Daoy (cell line): Measurements from ENCODE around the gene CRYBB2. TPM values are rescaled to one million over a fixed set of nuclear protein-coding genes. Genes with fewer than 3 reads are reported as not detected.
"Not testable (repeated sequence)": the region's sequence is repeated elsewhere in the genome, so short reads cannot be mapped to it uniquely, and the experiment has no call there.

ENCODE experiments used
- DNase-seq: peaks from one replicate; pipeline ENCODE4 v3.0.0-alpha.2; 2015; ENCODE audit warnings: low read depth
- total RNA-seq: library from RNA; depleted of rRNA; stranded (reverse); fragments of >200 nt; shearing (Covaris generic); gene quantifications from 2 replicates; pipeline ENCODE4 v1.2.3, GENCODE V29; 2014; rRNA removed

The CRYBB2 gene, protein sequence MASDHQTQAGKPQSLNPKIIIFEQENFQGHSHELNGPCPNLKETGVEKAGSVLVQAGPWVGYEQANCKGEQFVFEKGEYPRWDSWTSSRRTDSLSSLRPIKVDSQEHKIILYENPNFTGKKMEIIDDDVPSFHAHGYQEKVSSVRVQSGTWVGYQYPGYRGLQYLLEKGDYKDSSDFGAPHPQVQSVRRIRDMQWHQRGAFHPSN
- total RNA-seq: not detected in 2 replicates

DNA sequence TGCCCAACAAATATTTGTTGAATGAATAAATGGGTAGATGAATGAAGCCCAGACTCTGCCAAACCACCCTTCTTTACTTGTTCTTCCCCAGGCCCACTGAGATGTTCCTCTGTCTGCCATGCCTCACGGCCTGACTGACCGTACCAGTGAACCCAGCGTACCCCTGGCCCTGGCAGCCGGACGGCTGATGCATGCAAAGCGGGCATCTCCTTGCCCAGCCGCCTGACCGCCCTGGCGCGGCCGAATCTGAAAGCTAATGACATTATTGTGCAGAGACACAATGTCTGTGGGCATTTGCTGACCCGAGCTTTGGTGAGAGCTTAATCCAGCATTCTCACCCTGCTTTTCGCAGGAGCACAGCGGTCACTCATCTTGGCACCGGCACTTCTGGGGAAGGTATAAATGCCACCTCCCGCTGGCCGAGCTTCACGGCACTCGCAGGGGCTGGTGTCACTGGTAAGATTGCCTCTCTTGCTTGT lies at the start of gene CRYBB2:
TSS of gene CRYBB2 (plus strand) at position 429 of the 479 bp plus-strand sequence. CDS start 1,791 bp downstream, outside the sequence.
- no peak for DNase-seq

DNA sequence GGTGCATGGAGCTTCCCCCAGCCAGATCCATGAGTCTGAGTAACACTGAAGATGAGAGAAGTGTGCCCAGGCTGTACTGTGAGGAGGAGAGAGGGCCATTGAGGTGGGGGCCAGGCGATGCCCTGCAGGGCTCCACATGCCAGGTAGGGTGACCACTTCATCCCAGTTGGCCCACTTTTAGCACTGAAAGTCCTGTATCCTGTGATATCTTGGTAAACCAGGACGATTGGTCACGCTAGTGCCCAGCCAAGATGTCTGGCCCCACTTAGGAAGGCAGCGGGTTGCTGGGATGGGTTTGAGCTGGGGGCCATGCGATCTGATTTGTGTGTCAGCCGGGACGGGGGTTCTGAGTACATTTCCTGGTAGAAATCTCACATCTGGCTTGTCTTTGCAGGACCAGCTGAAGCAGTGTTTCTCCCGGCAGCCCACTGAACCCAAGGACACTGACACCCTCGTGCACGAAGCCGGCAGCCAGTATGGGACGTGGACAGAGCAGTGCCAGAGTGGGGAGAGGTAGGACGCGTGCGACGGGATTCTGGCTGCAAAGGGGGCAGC lies 48.9 kb upstream of the CRYBB2 start:
- no peak for DNase-seq

DNA sequence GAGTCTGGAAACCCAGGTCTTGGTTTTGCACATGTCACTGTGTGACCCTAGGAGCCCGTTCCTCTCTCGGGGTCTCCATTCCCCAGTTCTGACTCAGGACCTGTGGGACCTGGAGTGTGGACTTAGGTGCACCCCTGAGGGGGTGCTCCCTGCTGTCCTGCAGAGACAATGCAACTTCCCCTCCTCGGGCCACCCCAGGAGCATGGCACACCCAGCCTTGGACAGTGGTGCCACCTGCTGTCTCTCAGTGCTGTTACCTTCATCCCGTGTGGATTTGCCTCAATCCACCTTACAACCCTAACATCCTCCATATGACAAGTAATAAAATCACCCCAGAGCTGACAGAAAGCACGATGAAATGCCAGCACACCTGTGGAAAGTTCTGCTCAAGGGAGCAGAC lies 47.3 kb upstream of the CRYBB2 start:
- DNase-seq: no peak

DNA sequence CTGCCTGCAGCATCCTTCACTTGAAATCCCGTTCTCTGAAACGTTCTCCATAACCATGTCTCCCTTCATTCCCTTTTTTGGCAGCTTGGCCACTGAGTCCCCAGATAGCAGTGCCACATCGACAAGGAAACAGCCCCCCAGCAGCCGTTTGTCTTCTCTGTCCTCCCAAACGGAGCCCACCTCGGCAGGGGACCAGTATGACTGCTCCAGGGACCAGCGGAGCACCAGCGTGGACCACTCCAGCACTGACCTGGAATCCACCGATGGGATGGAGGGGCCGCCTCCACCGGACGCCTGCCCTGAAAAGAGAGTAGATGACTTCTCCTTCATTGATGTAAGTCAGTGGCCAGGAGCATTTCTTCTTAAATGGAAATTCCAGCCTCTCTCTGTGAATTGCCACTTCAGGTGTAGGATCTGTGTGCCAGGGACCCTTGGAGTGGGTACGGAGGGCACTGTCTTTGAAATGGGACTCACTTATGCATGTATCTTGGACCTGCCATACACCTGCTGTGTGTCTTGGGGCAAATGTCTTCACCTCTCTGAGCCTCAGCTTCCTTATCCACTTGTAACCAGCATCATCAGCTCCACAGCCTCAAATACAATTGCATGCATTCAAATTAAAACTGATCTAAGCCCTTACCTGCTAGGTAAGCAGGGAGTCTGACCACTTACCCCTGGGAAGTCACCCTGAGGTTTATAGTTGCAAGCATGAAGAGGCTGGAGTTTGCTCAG lies 45.1 kb upstream of the CRYBB2 start:
- DNase-seq: no peak

DNA sequence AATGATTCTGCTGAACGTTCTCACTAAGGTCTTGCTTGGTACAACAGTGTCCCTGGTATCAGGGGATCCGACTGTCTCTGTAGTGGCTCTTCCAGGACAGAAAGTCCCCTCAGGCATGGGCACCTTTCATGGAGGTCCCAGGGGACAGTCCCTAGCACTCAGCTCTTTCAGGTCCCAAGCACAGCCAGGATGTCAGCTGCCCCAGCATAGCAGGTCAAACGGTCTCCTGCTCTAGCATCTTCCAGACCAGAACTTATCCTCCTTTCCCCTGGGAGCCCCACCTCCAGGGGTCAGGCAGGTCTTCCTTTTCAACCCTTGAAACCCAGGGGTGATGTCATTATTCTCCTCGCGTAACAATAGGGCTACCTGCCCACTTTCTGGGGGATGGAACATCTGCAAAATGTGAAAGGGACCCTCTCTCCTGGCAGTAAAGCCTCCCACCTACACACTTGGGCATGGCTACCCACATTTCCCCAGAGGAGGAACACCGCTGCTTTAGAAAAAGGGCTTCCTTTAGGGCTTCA lies 44.5 kb upstream of the CRYBB2 start:
- DNase-seq: no peak

DNA sequence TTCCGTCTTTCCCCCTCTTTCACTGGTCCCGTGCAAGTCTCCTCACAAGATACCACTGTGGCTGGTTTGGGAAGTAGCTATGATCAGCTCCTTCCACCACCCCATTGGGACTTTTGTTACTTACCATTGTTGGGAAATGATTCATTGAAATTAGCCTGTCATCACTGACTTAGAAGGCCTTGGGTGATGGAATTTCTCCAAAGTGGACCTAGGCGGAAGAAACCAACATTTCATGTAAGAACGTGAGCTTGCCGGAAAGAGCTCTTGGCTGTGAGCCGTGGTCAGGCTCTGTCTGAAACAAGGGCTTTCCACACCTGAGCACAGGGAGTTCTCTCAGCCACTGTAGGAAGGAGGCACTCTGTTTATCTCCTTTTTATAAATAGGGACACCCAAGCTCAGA lies 43.3 kb upstream of the CRYBB2 start:
- DNase-seq: no peak

DNA sequence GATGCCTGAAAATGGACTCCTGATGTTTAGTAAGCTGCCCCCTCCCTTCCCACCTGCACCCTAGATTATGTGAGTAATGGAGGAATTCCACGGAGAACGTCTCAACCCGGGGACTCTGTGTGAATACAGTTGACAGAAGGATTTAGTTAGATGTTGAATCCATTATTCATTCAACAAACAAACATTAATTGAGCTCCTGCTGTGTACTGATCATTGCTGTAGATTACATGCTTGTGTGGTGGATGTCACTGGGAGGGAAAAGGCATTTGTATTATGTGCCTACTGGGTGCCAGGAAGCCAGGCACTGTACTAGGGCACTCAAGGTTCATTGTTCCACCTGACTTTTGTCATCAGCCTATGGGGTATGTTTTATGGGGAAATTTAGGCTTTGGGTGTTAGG lies 42.6 kb upstream of the CRYBB2 start:
- DNase-seq: no peak

DNA sequence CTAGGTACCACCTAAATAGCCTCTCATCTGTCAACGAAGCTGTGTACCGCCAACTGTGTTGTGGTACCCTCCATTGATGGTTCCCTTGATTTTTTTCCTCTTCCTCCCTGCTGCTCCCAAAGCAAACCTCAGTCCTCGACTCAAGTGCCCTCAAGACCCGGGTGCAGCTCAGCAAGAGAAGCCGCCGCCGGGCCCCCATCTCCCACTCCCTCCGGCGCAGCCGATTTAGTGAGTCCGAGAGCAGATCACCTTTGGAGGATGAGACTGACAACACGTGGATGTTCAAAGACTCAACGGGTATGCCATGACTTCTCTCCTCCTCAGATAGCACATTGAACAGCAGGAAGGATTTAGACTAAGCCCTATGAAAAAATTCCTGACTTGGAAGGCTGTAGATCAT lies 42.2 kb upstream of the CRYBB2 start:
- no peak for DNase-seq

DNA sequence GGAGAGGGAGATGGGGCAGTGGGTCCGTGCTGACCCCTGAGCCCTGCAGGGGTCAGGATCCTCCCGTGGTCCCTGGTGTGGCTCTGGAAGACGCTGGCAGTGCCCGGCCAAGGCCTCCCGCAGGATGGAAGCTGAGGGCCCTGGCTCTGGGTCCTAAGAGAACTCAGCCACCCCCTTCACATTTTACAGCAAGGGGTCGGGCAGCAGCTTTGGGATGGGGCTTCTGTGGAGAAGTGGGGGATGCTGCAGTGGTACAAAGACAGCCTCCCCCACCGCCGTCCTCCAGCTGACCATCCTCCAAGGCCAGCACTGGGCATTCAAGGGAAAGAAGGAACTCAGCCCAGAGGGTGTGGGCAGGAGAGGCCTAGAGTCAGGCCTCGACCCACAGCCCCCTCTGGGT lies 41.5 kb upstream of the CRYBB2 start:
- no peak for DNase-seq

DNA sequence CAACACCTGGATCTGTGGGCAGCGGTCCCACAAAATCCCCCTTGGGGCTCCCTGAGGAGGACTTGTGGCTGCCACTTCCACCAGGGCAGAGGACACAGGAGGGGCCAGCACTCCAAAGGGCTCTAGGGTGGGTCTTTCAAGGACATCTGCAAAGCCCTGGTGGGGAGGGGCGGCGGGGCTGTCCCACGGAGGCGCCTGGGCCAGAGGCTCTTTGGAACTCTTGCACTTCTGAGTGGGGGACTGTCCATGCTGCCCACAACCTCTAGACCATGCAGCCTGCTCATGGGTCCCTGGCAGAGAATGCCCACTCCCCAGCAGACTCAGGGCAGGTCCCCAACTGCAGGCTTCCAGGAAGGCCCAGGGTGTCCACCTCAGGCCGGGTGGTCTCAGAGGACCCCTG lies 41.1 kb upstream of the CRYBB2 start:
- not testable (repeated sequence) for DNase-seq

DNA sequence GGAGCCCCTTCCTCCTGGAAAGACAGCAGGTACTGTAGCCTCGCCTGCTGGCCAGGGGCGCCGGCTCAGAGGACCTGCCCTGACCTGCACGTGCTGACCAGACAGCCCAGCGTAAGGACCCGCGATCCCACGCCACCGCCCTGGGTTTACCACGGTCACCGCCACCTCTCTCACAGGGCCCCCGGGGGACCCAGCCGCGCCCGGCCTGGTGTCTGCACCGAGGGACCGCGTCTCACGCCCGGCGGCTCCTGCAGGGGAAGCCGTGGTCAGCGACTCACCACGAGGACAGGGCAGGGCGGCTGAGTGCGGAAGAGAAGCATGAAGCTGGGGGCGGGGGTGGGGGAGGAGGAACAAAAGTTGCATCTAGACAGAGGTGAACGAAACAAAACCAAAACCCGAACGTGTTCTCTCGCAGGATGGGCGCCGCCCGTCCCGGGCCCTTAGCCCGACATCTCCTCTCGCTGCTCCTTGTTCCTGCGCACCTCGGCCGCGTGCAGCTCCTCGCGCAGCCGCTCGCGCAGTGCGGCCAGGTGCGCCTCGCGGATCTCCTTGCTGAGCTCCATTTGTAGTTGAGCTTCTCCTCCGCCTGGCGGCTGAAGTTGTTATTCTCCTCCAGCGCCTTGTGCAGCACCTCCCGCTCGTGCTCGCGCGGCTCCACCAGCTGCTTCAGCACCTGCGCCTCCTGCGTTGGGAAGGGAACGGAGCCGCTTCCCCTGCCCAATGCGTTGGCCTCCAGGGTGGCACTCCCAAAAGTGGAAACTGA lies 40.4 kb upstream of the CRYBB2 start:
- DNase-seq: not testable (repeated sequence)

DNA sequence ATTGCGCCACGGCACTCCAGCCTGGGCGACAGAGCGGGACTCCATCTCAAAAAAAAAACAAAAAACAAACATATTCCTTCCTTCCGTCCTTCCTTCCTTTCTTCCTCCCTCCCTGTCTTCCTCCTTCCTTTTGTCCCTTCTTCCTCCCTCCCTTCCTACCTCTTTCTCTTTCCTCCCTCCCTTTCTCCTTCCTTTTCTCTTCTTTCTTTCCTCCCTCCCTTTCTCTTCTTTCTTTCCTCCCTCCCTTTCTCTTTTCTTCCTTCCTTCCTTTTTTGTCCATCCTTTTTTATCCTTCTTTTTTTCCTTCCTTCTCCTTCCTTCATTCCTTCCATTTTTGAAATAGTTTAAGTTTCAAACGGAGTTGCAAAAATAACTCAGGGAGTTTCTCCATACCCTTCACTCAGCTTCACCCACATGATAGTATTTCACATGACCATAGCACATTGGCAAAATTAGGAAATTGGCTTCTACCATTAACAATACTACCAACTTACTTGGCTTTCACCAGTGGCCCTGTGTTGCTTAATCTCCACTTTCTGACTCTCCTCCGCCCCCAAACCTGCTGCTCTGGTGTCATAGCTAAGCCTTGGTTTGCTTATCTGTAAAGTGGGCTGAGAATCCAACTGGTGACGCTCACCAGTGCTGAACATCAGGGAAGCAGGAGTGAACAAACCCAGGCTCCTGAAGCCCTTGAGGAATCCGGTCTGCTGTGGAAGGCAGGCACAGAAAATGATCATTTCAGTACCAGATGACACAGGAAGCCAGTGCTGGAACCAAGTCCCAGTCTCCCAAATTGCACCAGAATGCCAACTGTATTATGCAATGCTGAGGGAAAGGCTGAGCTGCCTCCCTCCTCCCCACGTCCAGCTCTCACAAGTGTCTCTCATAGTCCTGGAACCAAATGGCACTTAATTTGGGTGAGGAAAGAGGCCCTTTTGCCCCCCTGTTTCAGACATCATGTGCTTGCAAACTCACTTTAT lies 37.0 kb upstream of the CRYBB2 start:
- no peak for DNase-seq

DNA sequence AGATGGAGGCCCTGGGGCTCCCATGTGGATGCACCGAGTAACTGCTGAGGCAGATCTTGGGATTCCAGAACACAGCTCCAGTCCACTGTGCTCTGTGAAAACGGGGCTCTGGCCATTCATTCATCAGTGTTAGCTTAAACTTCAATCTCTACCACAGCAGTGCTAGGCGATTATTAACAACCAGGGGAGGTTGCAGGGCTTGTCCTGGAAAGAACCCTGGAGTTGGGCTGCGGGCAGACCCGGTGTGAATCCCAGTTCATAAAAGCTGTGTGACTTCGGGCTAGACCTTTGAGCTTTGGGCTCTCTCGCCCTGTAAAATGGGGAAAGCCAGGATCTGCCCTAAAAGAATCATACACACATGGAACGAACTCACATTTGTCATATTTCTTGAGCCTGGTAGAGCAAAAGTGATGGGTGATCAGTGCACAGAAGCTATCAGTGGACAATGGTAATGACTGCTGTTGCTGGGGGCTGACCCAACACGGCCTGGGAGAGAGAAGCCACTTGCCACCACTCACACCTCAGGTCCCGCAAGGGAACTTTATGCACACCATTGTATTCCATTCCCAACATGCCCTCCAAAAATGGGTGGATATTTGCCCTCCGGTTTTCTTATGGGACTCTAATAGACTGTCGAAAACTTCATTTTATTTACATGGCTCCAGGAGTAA lies 35.4 kb upstream of the CRYBB2 start:
- no peak for DNase-seq

DNA sequence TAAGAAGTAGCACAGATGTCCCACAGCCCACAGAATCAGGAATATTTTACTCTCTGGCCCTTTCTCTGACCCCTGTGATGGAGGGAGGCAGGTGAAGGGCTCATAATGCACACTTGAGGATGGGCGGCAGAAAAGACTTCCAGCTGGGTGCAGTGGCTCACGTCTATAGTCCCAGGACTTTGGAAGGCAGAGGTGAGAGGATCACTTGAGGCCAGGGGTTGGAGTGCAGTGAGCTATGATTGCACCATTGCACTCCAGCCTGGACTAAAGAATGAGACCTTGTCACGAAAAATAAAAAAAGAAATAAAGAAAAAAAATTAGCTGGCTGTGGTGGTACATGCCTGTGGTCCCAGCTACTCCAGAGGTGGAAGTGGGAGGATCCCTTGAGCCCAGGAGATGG lies 33.3 kb upstream of the CRYBB2 start:
- no peak for DNase-seq

DNA sequence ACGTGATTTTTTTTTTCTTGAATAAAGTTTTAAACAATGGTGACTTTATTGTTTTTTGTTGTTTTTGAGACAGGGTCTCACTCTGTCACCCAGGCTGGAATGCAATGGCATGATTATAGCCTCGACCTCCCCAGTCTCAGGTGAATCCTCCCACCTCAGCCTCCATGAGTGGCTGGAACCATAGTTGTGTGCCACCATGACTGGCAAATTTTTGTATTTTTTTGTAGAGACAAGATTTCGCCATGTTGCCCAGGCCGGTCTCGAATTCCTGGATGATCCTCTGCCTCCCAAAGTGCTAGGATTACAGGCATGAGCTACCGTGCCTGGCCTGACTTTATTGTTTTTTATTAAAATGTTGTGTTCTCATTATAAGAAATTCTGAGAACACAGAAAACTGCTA lies 32.0 kb upstream of the CRYBB2 start:
- no peak for DNase-seq

DNA sequence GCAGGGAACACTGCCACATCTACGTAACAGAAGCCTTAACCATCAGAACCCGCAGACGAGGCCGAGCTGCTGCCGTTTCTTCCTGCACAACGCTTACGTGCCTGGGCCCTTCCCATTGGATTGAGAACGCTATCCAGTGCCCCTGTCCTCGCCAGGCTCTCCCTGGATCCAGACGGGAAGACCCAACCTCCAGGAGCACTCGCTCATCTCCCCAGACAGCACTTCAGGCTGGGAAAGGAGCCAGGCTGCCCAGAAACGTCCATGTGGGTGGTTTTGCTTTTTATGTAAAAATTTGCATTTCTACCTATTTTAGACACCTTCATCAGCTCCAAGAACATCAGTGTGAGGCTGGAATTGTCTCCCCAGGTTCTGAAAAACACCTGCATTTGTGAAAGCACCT lies 27.0 kb upstream of the CRYBB2 start:
- no peak for DNase-seq

DNA sequence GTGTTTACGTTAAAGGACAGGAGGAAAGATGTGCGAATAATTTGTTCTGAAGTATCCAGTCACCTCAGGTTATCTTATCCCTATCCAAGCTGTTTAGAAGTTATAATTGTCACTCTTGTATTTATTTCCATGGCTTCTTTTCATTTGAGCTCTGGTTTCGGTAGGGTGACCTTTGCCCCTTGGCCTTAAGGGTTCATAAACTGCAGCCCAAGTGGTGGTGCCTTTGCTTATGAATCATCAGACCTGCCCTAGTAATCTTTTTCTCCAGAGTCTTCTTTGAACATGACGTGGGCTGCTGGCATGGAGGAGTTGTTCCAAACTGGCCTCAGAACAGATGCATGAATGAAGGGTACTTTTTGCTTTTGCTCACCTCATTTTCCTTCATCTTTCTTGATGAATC lies 26.3 kb upstream of the CRYBB2 start:
- DNase-seq: no peak

DNA sequence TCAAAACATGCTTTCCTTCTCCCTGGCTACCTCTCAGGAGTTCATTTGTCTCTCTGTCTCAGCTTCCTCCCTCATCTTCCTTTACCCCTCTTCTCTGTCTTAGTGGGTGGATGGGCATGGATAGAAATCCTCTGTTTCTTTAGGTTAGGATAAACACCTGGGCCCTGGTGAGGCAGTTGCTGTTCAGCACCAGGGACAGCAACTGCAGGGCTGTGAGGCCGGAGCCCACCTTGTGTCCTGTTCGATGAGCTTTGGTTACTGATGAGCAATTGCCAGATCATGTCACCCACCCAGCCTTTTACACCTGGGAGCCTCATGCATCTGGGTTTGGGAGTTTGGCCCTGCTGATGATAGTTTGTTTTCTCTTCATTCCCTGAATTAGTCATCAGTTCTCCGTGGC lies 25.9 kb upstream of the CRYBB2 start:
- no peak for DNase-seq

DNA sequence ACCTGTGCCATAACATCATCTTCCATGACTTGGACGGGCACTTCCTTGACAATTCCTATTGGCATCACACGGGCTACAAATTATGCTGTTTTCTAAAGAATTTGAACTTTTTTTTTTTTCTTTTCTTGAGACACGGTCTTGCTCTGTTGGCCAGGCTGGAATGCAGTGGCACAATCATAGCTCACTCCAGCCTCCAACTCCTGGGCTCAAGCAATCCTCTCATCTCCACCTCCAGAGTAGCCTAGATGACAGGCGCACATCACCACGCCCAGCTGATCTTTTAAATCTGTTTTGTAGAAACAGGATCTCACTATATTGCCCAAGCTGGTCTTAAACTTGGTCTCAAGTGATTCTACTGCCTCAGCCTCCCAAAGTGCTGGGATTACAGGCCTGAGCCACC lies 23.1 kb upstream of the CRYBB2 start:
- no peak for DNase-seq

DNA sequence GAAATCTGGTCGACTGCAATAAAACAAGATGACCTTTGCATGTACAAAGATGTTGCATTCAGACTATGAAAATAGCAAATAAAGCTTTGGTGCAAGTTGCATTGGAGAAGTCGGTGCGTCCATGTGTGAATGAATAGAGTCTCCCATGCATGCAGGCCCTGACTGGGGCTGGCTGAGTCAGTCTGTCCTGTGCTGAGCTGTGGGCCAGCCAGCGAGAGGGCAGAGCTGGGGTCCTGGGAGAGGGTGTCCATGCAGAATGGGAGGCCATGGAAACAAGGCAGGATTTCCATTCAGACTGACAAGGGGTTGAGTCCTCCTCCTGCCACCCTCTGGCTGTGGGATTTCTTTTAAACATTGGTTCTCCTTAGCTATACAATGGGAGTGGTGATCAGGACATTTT lies 22.1 kb upstream of the CRYBB2 start:
- no peak for DNase-seq
